Astrocyte (in vitro differentiated cells and primary cell): ENCODE measurements around the gene LARP6. TPM values are rescaled to one million over a fixed set of nuclear protein-coding genes. Genes with fewer than 3 reads are reported as not detected.
"Not testable (repeated sequence)": the region's sequence is repeated elsewhere in the genome, so short reads cannot be mapped to it uniquely, and the experiment has no call there.

Experiments used
- DNase-seq: peaks from one replicate; pipeline ENCODE4 v3.0.0-alpha.2; 2010; ENCODE audit warnings: low read depth
- FAIRE-seq: peaks from 2 replicates; lab custom pipeline; 2011; peaks lifted over from hg19 to GRCh38; lab: Jason Lieb, UNC
- H2AFZ ChIP-seq: 2 replicates; pipeline ENCODE4 v1.6.0; 2012; ENCODE audit warnings: low read depth, low read length, inconsistent platforms
- H3K27ac ChIP-seq: 2 replicates; pipeline ENCODE4 v1.5.1; 2011; ENCODE audit warnings: low read depth, low read length, inconsistent platforms
- H3K27me3 ChIP-seq: 2 replicates; pipeline ENCODE4 v1.6.0; 2011; ENCODE audit warnings: low read length, inconsistent platforms; ENCODE audit not compliant: insufficient read depth
- H3K36me3 ChIP-seq: 2 replicates; pipeline ENCODE4 v1.5.1; 2011; ENCODE audit warnings: low read length, inconsistent platforms; ENCODE audit not compliant: insufficient read depth
- H3K4me1 ChIP-seq: 2 replicates; pipeline ENCODE4 v1.5.1; 2011; ENCODE audit warnings: low read length, inconsistent platforms; ENCODE audit not compliant: insufficient read depth
- H3K4me2 ChIP-seq: 2 replicates; pipeline ENCODE4 v1.6.0; 2012; ENCODE audit warnings: low read length, inconsistent platforms
- H3K4me3 ChIP-seq: 2 replicates; pipeline ENCODE4 v1.5.1; 2011; ENCODE audit warnings: low read depth, mild to moderate bottlenecking, low read length, inconsistent platforms; ENCODE audit not compliant: insufficient read depth
- H3K79me2 ChIP-seq: 2 replicates; pipeline ENCODE4 v1.6.0; 2012; ENCODE audit warnings: mild to moderate bottlenecking, low read length, inconsistent platforms; ENCODE audit not compliant: insufficient read depth
- H3K9ac ChIP-seq: 2 replicates; pipeline ENCODE4 v1.6.0; 2012; ENCODE audit warnings: mild to moderate bottlenecking, low read length, inconsistent platforms
- H3K9me3 ChIP-seq: 2 replicates; pipeline ENCODE4 v1.5.1; 2012; ENCODE audit warnings: low read depth, mild to moderate bottlenecking, low read length, inconsistent platforms; ENCODE audit not compliant: insufficient read depth
- H4K20me1 ChIP-seq: 2 replicates; pipeline ENCODE4 v1.6.0; 2012; ENCODE audit warnings: low read length, inconsistent platforms; ENCODE audit not compliant: insufficient read depth
- H3K27ac Mint-ChIP-seq: one replicate; pipeline ENCODE4 v1.8.0; 2021; ENCODE audit warnings: mild to moderate bottlenecking, mixed read lengths; ENCODE audit not compliant: unreplicated experiment
- H3K27me3 Mint-ChIP-seq: one replicate; pipeline ENCODE4 v1.8.0; 2021; ENCODE audit warnings: low read depth, mixed read lengths; ENCODE audit not compliant: unreplicated experiment
- H3K36me3 Mint-ChIP-seq: one replicate; pipeline ENCODE4 v1.8.0; 2021; ENCODE audit warnings: low read depth, mixed read lengths; ENCODE audit not compliant: unreplicated experiment
- H3K4me1 Mint-ChIP-seq: one replicate; pipeline ENCODE4 v1.8.0; 2021; ENCODE audit warnings: low read depth, mixed read lengths; ENCODE audit not compliant: unreplicated experiment
- H3K4me3 Mint-ChIP-seq: one replicate; pipeline ENCODE4 v1.8.0; 2021; ENCODE audit warnings: mild to moderate bottlenecking, moderate library complexity, mixed read lengths; ENCODE audit not compliant: unreplicated experiment
- H3K9me3 Mint-ChIP-seq: one replicate; pipeline ENCODE4 v1.8.0; 2021; ENCODE audit warnings: mild to moderate bottlenecking, mixed read lengths; ENCODE audit not compliant: unreplicated experiment
- EZH2 ChIP-seq: IDR thresholded peaks from 2 replicates; pipeline ENCODE4 v1.6.1; 2012; ENCODE audit warnings: mild to moderate bottlenecking, low read length, inconsistent platforms; ENCODE audit not compliant: insufficient read depth
- total RNA-seq: library from RNA; stranded (reverse); gene quantifications from 2 replicates; pipeline ENCODE4 v1.2.1, GENCODE V29; 2021
- TF ChIP-seq, protein P1 (sequence below): IDR thresholded peaks from 2 replicates; pipeline ENCODE4 v1.5.1; 2011; ENCODE audit warnings: low read depth, mild to moderate bottlenecking, inconsistent platforms, low read length, moderate library complexity; ENCODE audit not compliant: insufficient read depth

LARP6 gene
- total RNA-seq, 1 donor from 2014 or later = 61.5 TPM

DNA sequence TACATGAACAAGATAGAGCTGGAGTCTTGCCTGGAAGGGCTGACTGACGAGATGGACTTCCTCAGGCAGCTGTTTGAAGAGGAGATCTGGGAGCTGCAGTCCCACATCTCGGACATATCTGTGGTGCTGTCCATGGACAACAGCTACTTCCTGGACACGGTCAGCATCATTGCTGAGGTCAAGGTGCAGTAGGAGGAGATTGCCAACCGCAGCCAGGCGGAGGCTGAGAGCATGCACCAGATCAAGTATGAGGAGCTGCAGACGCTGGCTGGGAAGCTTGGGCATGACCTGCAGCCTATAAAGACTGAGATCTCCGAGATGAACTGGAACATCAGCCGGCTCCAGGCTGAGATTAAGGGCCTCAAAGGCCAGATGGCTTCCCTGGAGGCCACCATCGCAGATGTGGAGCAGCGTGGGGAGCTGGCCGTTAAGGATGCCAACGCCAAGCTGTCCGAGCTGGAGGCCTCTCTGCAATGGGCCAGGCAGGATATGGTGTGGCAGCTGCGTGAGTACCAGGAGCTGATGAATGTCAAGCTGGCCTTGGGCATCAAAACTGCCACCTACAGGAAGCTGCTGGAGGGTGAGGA, 5.5 kb upstream of the LARP6 start:
- no peaks in the 10 kb centered on the region for H3K9me3 Mint-ChIP-seq
- no peaks in the 10 kb centered on the region for H3K79me2 ChIP-seq

DNA sequence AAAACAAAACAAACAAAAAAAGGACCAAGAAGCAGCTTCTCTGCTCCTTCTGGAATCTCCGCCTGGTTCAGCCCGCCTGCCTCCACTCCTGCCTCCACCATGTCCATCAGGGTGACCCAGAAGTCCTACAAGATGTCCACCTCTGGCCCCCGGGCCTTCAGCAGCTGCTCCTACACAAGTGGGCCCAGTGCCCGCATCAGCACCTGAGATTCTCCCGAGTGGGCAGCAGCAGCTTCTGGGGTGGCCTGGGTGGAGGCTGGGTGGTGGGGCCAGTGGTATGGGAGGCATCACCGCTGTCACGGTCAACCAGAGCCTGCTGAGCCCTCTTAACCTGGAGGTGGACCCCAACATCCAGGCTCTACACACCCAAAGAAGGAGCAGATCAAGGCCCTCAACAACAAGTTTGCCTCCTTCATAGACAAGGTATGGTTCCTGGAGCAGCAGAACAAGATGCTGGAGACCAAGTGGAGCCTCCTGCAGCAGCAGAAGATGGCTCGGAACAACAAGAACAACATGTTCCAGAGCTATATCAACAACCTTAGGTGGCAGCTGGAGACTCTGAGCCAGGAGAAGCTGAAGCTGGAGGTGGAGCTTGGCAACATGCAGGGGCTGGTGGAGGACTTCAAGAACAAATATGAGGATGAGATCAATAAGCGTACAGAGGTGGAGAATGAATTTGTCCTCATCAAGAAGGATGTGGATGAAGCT, 4.8 kb upstream of the LARP6 start:
- H3K9me3 ChIP-seq, H3K4me2 ChIP-seq, H2AFZ ChIP-seq, H3K4me3 ChIP-seq, H3K27ac Mint-ChIP-seq, H3K9ac ChIP-seq, H3K27ac ChIP-seq, H3K27me3 Mint-ChIP-seq, H3K9me3 Mint-ChIP-seq, FAIRE-seq, H3K79me2 ChIP-seq, H3K27me3 ChIP-seq, H3K36me3 Mint-ChIP-seq, H3K4me3 Mint-ChIP-seq, H3K36me3 ChIP-seq, H4K20me1 ChIP-seq, DNase-seq: not testable (repeated sequence)
- H3K4me1 ChIP-seq = peaks cover 45% of the 10 kb centered on the region
- peaks cover 26% of the 10 kb centered on the region for H3K4me1 Mint-ChIP-seq

More for the DNA sequence above, 5.5 kb upstream of the LARP6 start:
- H2AFZ ChIP-seq = no peak overlapping the region
- H3K4me2 ChIP-seq = no peak overlapping the region
- H3K4me3 ChIP-seq = no peak overlapping the region
- TF ChIP-seq EZH2 = no peak
- TF ChIP-seq, protein P1, sequence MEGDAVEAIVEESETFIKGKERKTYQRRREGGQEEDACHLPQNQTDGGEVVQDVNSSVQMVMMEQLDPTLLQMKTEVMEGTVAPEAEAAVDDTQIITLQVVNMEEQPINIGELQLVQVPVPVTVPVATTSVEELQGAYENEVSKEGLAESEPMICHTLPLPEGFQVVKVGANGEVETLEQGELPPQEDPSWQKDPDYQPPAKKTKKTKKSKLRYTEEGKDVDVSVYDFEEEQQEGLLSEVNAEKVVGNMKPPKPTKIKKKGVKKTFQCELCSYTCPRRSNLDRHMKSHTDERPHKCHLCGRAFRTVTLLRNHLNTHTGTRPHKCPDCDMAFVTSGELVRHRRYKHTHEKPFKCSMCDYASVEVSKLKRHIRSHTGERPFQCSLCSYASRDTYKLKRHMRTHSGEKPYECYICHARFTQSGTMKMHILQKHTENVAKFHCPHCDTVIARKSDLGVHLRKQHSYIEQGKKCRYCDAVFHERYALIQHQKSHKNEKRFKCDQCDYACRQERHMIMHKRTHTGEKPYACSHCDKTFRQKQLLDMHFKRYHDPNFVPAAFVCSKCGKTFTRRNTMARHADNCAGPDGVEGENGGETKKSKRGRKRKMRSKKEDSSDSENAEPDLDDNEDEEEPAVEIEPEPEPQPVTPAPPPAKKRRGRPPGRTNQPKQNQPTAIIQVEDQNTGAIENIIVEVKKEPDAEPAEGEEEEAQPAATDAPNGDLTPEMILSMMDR = no peak
- peaks cover 2% of the 10 kb centered on the region for H3K36me3 Mint-ChIP-seq
- peaks cover 30% of the 10 kb centered on the region for H3K4me1 Mint-ChIP-seq
- no peak overlapping the region for H3K9ac ChIP-seq
- H4K20me1 ChIP-seq = no peaks in the 10 kb centered on the region
- H3K36me3 ChIP-seq = no peaks in the 10 kb centered on the region
- H3K27ac Mint-ChIP-seq = no peak overlapping the region
- no peaks in the 10 kb centered on the region for H3K27me3 ChIP-seq
- FAIRE-seq = no peak
- H3K27ac ChIP-seq = no peak overlapping the region
- DNase-seq = no peak
- peaks cover 49% of the 10 kb centered on the region for H3K4me1 ChIP-seq
- no peak overlapping the region for H3K4me3 Mint-ChIP-seq
- no peaks in the 10 kb centered on the region for H3K27me3 Mint-ChIP-seq
- H3K9me3 ChIP-seq = no peaks in the 10 kb centered on the region

DNA sequence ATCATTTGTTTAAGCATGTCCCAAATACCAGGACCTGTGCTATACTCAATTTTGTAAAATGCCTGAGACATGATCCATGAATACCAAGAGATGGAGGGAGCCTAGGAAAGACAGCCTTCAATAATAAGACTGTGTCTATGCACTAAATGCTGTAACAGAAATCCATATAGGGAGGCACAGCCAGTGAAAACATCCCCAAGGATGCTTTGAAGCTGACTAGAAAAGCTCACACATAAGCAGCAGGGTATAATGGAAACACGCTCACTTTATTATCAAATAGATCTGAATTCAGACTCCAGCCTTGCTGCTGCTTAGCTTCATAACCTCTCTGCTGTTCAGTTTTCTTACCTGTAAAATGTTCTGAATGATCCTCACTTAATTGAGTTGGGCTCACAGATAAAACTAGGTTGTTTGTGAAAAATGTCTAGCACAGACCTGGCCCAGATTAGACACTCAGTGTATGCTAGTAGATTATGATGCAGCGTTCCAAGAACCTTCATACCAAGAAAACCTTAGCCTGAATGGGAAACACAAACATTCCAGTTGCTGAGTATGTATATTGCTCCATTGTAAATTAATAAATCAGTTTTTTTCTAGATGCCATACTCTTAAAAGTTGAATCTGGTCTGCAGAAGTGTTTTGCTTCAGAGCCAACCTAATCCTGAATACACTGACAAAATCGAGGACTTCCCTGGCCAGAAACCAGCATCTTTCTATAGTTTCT, 3.8 kb upstream of the LARP6 start:
- H3K27ac ChIP-seq = peak overlapping the region; percentile 82
- H3K4me1 ChIP-seq = peaks cover 41% of the 10 kb centered on the region
- Mint-ChIP-seq H3K9me3 (no peaks in the 10 kb centered on the region), H3K36me3 (peaks cover 4% of the 10 kb centered on the region), H3K27ac (peak overlapping the region; percentile 99), H3K4me3 (no peak overlapping the region), H3K27me3 (no peaks in the 10 kb centered on the region), H3K4me1 (peaks cover 22% of the 10 kb centered on the region)
- TF ChIP-seq, protein P1 = no peak
- TF ChIP-seq EZH2 = no peak
- peaks cover 9% of the 10 kb centered on the region for H3K79me2 ChIP-seq
- DNase-seq (no peak), FAIRE-seq (no peak)
- H3K4me3 ChIP-seq = no peak overlapping the region
- no peak overlapping the region for H2AFZ ChIP-seq
- H4K20me1 ChIP-seq = peaks cover 4% of the 10 kb centered on the region
- peak overlapping the region; percentile 57 for H3K9ac ChIP-seq
- H3K9me3 ChIP-seq = no peaks in the 10 kb centered on the region
- no peaks in the 10 kb centered on the region for H3K36me3 ChIP-seq
- no peaks in the 10 kb centered on the region for H3K27me3 ChIP-seq
- peak overlapping the region; percentile 70 for H3K4me2 ChIP-seq
